K562 (cell line): Measurements from ENCODE around the gene GARNL3. TPM values are rescaled to one million over a fixed set of nuclear protein-coding genes. Genes with fewer than 3 reads are reported as not detected.

ENCODE experiments used
- AFF4 ChIP-seq: sonication (generic); formaldehyde crosslinking; IDR thresholded peaks from 2 replicates; pipeline ENCODE4 v1.8.0; 2023; ENCODE audit warnings: mild to moderate bottlenecking, missing genetic modification reagents
- ARNT ChIP-seq, 2 experiments: fragments of 450-650 bp; IDR thresholded peaks; 2 replicates each; pipeline ENCODE4 v1.6.1; 2016; ENCODE audit warnings: mild to moderate bottlenecking in 1 of 2
- DMBX1 ChIP-seq: fragments of 250-450 bp; sonication (Bioruptor Pico); IDR thresholded peaks from 2 replicates; pipeline ENCODE4 v1.8.0; 2022; ENCODE audit warnings: inconsistent platforms, mild to moderate bottlenecking, moderate library complexity, borderline replicate concordance
- HMG20B ChIP-seq: fragments of 250-450 bp; sonication (Bioruptor Pico); IDR thresholded peaks from 2 replicates; pipeline ENCODE4 v1.5.0; 2021; ENCODE audit warnings: mild to moderate bottlenecking
- NR2C2 ChIP-seq, 2 experiments: fragments of 200-800 bp in 1 of 2; sonication (Bioruptor generic) in 1 of 2; sonication (generic) in 1 of 2; formaldehyde crosslinking in 1 of 2; IDR thresholded peaks; 2 replicates each; pipeline versions ENCODE4 v1.6.1 to v1.8.0; 2016 to 2022; ENCODE audit warnings: mild to moderate bottlenecking in 1 of 2, missing compliant biosample characterization in 1 of 2, missing genetic modification characterization in 1 of 2, missing genetic modification reagents in 1 of 2
- SIN3B ChIP-seq: fragments of 450-650 bp; IDR thresholded peaks from 2 replicates; pipeline ENCODE4 v1.6.1; 2017; ENCODE audit warnings: low read depth, mild to moderate bottlenecking, moderate library complexity
- ZFPM2 ChIP-seq: fragments of 250-450 bp; sonication (Bioruptor Pico); IDR thresholded peaks from 2 replicates; pipeline ENCODE4 v1.5.1; 2022; ENCODE audit warnings: mild to moderate bottlenecking
- ZNF12 ChIP-seq: sonication (generic); formaldehyde crosslinking; IDR thresholded peaks from 2 replicates; pipeline ENCODE4 v1.4.0; 2020; ENCODE audit warnings: mild to moderate bottlenecking, missing genetic modification reagents
- polyA plus RNA-seq, 8 experiments: library from polyadenylated mRNA; depleted of rRNA in 4 of 8; stranded (reverse) in 5 of 8; unstranded in 3 of 8; fragments of >200 nt; fragmentation: Nextera tagmentation in 2 of 8; fragmentation: Illumina TruSeq in 1 of 8; extraction: Ambion mirVana in 2 of 8; extraction: Trizol in 1 of 8; gene quantifications; 2 replicates each; pipeline versions ENCODE4 v1.2.1 to v1.2.3, GENCODE V29; 2011 to 2014; ENCODE audit warnings: inconsistent platforms in 1 of 8, missing spikeins in 1 of 8
- total RNA-seq, 7 experiments: library from RNA; depleted of rRNA in 6 of 7; stranded (reverse); fragments of >200 nt in 6 of 7; fragmentation: Illumina TruSeq in 2 of 7; extraction: Trizol in 2 of 7; gene quantifications; 2 replicates each; pipeline versions ENCODE4 v1.2.1 to v1.2.3, GENCODE V29; 2011 to 2021; ENCODE audit warnings: low replicate concordance in 1 of 7
- TF ChIP-seq, protein P1 (sequence below), 2 experiments: fragments of 250-450 bp in 1 of 2; fragments of 450-650 bp in 1 of 2; sonication (Bioruptor Pico) in 1 of 2; IDR thresholded peaks; 2 replicates each; pipeline versions ENCODE4 v1.6.1 to v1.8.0; 2016 to 2021; ENCODE audit warnings: mild to moderate bottlenecking in 2 of 2, moderate library complexity in 2 of 2, missing compliant biosample characterization in 1 of 2, missing genetic modification characterization in 1 of 2
- TF ChIP-seq, protein P2 (sequence below): fragments of 200-600 bp; sonication (generic); IDR thresholded peaks from one replicate; pipeline ENCODE4 v1.6.1; 2012; ENCODE audit warnings: mild to moderate bottlenecking, low read depth, low read length, inconsistent platforms

Gene GARNL3
- total and polyA plus RNA-seq, 9 of the 15 experiments (the other 6 are each of a cell fraction or from before 2014, with no cell fraction given), result 0.35 to 2.7 (median 1.6) TPM

- TF ChIP-seq AFF4 (CRISPR knock-in tag) (peak; percentile 45; the same call in 1 of the 2 replicates), ZFPM2 (CRISPR knock-in tag) (no peak), ZNF12 (CRISPR knock-in tag) (peak; percentile 98), ARNT (IDR thresholded peaks at IDR 0.05) (no peak), DMBX1 (CRISPR knock-in tag) (peak; percentile 7; the same call in 1 of the 2 replicates), SIN3B (peak; percentile 87), NR2C2 (CRISPR knock-in tag; IDR thresholded peaks at IDR 0.05) (no peak), NR2C2 (tag; IDR thresholded peaks at IDR 0.05) (peak; percentile 78), HMG20B (CRISPR knock-in tag) (no peak)
- TF ChIP-seq, protein P1, sequence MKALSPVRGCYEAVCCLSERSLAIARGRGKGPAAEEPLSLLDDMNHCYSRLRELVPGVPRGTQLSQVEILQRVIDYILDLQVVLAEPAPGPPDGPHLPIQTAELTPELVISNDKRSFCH (CRISPR knock-in tag; IDR thresholded peaks at IDR 0.05), result no peak
- TF ChIP-seq, protein P1 (tag; IDR thresholded peaks at IDR 0.05), result peak; percentile 55; the same call in 1 of the 2 replicates
- TF ChIP-seq, protein P2, sequence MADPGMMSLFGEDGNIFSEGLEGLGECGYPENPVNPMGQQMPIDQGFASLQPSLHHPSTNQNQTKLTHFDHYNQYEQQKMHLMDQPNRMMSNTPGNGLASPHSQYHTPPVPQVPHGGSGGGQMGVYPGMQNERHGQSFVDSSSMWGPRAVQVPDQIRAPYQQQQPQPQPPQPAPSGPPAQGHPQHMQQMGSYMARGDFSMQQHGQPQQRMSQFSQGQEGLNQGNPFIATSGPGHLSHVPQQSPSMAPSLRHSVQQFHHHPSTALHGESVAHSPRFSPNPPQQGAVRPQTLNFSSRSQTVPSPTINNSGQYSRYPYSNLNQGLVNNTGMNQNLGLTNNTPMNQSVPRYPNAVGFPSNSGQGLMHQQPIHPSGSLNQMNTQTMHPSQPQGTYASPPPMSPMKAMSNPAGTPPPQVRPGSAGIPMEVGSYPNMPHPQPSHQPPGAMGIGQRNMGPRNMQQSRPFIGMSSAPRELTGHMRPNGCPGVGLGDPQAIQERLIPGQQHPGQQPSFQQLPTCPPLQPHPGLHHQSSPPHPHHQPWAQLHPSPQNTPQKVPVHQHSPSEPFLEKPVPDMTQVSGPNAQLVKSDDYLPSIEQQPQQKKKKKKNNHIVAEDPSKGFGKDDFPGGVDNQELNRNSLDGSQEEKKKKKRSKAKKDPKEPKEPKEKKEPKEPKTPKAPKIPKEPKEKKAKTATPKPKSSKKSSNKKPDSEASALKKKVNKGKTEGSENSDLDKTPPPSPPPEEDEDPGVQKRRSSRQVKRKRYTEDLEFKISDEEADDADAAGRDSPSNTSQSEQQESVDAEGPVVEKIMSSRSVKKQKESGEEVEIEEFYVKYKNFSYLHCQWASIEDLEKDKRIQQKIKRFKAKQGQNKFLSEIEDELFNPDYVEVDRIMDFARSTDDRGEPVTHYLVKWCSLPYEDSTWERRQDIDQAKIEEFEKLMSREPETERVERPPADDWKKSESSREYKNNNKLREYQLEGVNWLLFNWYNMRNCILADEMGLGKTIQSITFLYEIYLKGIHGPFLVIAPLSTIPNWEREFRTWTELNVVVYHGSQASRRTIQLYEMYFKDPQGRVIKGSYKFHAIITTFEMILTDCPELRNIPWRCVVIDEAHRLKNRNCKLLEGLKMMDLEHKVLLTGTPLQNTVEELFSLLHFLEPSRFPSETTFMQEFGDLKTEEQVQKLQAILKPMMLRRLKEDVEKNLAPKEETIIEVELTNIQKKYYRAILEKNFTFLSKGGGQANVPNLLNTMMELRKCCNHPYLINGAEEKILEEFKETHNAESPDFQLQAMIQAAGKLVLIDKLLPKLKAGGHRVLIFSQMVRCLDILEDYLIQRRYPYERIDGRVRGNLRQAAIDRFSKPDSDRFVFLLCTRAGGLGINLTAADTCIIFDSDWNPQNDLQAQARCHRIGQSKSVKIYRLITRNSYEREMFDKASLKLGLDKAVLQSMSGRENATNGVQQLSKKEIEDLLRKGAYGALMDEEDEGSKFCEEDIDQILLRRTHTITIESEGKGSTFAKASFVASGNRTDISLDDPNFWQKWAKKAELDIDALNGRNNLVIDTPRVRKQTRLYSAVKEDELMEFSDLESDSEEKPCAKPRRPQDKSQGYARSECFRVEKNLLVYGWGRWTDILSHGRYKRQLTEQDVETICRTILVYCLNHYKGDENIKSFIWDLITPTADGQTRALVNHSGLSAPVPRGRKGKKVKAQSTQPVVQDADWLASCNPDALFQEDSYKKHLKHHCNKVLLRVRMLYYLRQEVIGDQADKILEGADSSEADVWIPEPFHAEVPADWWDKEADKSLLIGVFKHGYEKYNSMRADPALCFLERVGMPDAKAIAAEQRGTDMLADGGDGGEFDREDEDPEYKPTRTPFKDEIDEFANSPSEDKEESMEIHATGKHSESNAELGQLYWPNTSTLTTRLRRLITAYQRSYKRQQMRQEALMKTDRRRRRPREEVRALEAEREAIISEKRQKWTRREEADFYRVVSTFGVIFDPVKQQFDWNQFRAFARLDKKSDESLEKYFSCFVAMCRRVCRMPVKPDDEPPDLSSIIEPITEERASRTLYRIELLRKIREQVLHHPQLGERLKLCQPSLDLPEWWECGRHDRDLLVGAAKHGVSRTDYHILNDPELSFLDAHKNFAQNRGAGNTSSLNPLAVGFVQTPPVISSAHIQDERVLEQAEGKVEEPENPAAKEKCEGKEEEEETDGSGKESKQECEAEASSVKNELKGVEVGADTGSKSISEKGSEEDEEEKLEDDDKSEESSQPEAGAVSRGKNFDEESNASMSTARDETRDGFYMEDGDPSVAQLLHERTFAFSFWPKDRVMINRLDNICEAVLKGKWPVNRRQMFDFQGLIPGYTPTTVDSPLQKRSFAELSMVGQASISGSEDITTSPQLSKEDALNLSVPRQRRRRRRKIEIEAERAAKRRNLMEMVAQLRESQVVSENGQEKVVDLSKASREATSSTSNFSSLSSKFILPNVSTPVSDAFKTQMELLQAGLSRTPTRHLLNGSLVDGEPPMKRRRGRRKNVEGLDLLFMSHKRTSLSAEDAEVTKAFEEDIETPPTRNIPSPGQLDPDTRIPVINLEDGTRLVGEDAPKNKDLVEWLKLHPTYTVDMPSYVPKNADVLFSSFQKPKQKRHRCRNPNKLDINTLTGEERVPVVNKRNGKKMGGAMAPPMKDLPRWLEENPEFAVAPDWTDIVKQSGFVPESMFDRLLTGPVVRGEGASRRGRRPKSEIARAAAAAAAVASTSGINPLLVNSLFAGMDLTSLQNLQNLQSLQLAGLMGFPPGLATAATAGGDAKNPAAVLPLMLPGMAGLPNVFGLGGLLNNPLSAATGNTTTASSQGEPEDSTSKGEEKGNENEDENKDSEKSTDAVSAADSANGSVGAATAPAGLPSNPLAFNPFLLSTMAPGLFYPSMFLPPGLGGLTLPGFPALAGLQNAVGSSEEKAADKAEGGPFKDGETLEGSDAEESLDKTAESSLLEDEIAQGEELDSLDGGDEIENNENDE, result no peak
Observed at GRCh38 chr9:127423934-127424675, 159.5 kb downstream of the GARNL3 start, which contains the start of gene ZNF79 (continued).
